ENCODE results near the gene TM2D3.
"Not testable (repeated sequence)": the region's sequence is repeated elsewhere in the genome, so short reads cannot be mapped to it uniquely, and the experiment has no call there.

Gene TM2D3

DNA sequence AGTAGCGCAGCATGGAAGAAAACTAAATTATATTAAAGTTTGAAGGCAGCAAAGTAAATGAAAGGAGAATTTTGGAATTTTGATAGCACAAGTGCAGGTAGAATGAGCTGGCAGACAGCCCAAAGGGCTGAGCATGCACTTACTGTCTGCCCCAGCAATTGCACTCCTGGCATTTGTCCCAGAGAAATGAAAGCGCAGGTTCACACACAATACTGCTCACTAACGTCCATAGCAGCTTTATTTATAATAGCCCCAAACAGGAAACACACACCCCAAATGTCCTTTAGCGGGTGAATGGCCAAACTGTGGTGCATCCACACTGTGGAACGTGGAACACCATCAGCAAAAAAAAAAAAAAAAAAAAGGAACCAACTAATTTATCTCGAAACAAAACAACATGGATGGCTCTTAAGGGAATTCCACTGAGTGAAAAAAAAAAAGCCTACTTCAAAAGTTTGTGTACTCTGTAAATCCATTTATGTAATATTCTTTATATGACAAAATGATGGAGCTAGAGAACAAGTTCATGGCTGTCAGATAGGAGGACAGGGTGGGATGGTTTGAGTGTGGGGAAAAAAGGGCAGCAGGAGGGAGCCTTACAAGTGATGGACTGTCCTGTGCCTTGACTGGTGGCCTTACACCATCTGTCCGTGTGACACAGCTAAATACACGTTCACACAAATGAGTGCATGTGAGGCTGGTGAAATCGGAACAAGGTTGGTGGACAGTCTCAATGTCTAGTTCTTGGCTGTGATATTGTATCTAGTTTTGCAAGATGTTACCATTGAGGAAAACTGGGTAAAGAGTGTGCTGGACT, 6.0 kb upstream of the TM2D3 start:
- Histone ChIP-seq H3K27ac (ENCODE audit: low read length) (no peak overlapping the region), H2AFZ (ENCODE audit: low read depth, low read length) (no peak overlapping the region), H3K9ac (ENCODE audit: low read depth, low read length) (no peak overlapping the region), H3K4me1 (ENCODE audit: insufficient read depth, low read length) (peaks cover 7% of the 10 kb centered on the region; the same call in 1 of the 2 replicates), H3K27me3 (ENCODE audit: insufficient read depth, low read length, poor library complexity) (no peaks in the 10 kb centered on the region), H3K36me3 (ENCODE audit: insufficient read depth, low read length) (no peaks in the 10 kb centered on the region), H3K9me3 (ENCODE audit: insufficient read depth, low read length, severe bottlenecking) (no peaks in the 10 kb centered on the region), H3K79me2 (ENCODE audit: insufficient read depth, low read length) (no peaks in the 10 kb centered on the region), H3K4me2 (ENCODE audit: insufficient read depth, low read length) (no peak overlapping the region), H3K4me3 (ENCODE audit: low read depth in 1 of 2, low read length in 2 of 2) (no peak overlapping the region), H4K20me1 (ENCODE audit: insufficient read depth, low read length) (no peaks in the 10 kb centered on the region)
- no peak for ATAC-seq (ENCODE audit: insufficient read depth, low read depth)
- no peak for TF ChIP-seq EZH2 (IDR thresholded peaks at IDR 0.05; ENCODE audit: borderline replicate concordance, low read depth, low read length, severe bottlenecking)
- TF ChIP-seq, protein P1, sequence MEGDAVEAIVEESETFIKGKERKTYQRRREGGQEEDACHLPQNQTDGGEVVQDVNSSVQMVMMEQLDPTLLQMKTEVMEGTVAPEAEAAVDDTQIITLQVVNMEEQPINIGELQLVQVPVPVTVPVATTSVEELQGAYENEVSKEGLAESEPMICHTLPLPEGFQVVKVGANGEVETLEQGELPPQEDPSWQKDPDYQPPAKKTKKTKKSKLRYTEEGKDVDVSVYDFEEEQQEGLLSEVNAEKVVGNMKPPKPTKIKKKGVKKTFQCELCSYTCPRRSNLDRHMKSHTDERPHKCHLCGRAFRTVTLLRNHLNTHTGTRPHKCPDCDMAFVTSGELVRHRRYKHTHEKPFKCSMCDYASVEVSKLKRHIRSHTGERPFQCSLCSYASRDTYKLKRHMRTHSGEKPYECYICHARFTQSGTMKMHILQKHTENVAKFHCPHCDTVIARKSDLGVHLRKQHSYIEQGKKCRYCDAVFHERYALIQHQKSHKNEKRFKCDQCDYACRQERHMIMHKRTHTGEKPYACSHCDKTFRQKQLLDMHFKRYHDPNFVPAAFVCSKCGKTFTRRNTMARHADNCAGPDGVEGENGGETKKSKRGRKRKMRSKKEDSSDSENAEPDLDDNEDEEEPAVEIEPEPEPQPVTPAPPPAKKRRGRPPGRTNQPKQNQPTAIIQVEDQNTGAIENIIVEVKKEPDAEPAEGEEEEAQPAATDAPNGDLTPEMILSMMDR (IDR thresholded peaks at IDR 0.05; ENCODE audit: borderline replicate concordance, extremely low read depth, low read length, poor library complexity, severe bottlenecking): no peak
- no peak for DNase-seq

- ATAC-seq (ENCODE audit: insufficient read depth, low read depth) (no peak), DNase-seq (no peak)
- no peaks in the 10 kb centered on the region; the same call in 1 of the 2 replicates for H3K36me3 ChIP-seq (ENCODE audit: insufficient read depth, low read length)
- H3K27ac ChIP-seq (ENCODE audit: low read length): no peak overlapping the region
- H3K4me3 ChIP-seq (ENCODE audit: low read depth in 1 of 2, low read length in 2 of 2): no peak overlapping the region
- no peak overlapping the region for H2AFZ ChIP-seq (ENCODE audit: low read depth, low read length)
- peaks cover 8% of the 10 kb centered on the region for H3K79me2 ChIP-seq (ENCODE audit: insufficient read depth, low read length)
- no peak overlapping the region for H3K4me2 ChIP-seq (ENCODE audit: insufficient read depth, low read length)
- no peak for TF ChIP-seq EZH2 (IDR thresholded peaks at IDR 0.05; ENCODE audit: borderline replicate concordance, low read depth, low read length, severe bottlenecking)
- TF ChIP-seq, protein P1 (IDR thresholded peaks at IDR 0.05; ENCODE audit: borderline replicate concordance, extremely low read depth, low read length, poor library complexity, severe bottlenecking): no peak
- H3K9ac ChIP-seq (ENCODE audit: low read depth, low read length): no peak overlapping the region
- no peaks in the 10 kb centered on the region for H4K20me1 ChIP-seq (ENCODE audit: insufficient read depth, low read length)
- H3K27me3 ChIP-seq (ENCODE audit: insufficient read depth, low read length, poor library complexity): no peaks in the 10 kb centered on the region
- H3K9me3 ChIP-seq (ENCODE audit: insufficient read depth, low read length, severe bottlenecking): no peaks in the 10 kb centered on the region
- peaks cover 13% of the 10 kb centered on the region; the same call in 1 of the 2 replicates for H3K4me1 ChIP-seq (ENCODE audit: insufficient read depth, low read length)
Measured at GRCh38 chr15:101657171-101657570, 5.0 kb upstream of the TM2D3 start.

DNA sequence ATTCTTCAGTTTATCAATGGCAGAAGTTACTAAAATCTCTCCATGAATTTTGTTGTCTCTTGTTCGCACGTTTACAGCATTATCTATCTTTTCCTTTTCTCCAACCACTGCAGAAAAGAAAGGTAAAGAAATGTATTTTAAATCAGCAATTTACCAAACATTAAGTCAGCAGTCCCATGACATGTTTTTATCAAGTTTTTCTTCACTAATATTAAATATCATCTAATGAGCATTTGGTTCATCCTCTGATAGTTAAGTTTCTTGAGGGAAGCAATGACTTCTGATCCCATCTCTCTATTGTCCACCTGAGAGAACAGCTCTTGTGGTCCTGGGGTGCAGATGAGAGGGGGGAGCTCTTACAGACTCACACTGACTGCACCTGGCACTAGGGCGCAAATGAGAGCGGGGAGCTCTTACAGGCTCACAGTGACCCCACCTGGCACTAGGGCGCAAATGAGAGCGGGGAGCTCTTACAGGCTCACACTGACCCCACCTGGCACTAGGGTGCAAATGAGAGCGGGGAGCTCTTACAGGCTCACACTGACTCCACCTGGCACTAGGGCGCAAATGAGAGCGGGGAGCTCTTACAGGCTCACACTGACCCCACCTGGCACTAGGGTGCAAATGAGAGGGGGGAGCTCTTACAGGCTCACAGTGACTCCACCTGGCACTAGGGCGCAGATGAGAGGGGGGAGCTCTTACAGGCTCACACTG, 2.6 kb upstream of the TM2D3 start:
- H2AFZ ChIP-seq (ENCODE audit: low read depth, low read length); H3K9ac ChIP-seq (ENCODE audit: low read depth, low read length); H3K27me3 ChIP-seq (ENCODE audit: insufficient read depth, low read length, poor library complexity); H3K4me3 ChIP-seq (ENCODE audit: low read depth in 1 of 2, low read length in 2 of 2); H3K4me2 ChIP-seq (ENCODE audit: insufficient read depth, low read length); H3K36me3 ChIP-seq (ENCODE audit: insufficient read depth, low read length); ATAC-seq (ENCODE audit: insufficient read depth, low read depth); H3K9me3 ChIP-seq (ENCODE audit: insufficient read depth, low read length, severe bottlenecking); H4K20me1 ChIP-seq (ENCODE audit: insufficient read depth, low read length); H3K27ac ChIP-seq (ENCODE audit: low read length): not testable (repeated sequence)
- TF ChIP-seq, protein P1 (IDR thresholded peaks at IDR 0.05; ENCODE audit: borderline replicate concordance, extremely low read depth, low read length, poor library complexity, severe bottlenecking): peak; percentile 39
- Histone ChIP-seq H3K79me2 (ENCODE audit: insufficient read depth, low read length) (peaks cover 32% of the 10 kb centered on the region), H3K4me1 (ENCODE audit: insufficient read depth, low read length) (peaks cover 29% of the 10 kb centered on the region)
- DNase-seq: peak; percentile 15

Data from DND-41 (cell line).